K562 treated with DMSO at 1 percent for 12 hours (cell line): ENCODE results near the gene RIMBP2. TPM values are rescaled to one million over a fixed set of nuclear protein-coding genes. Genes with fewer than 3 reads are reported as not detected.

Experiments used
- total RNA-seq: library from RNA; unstranded; fragments of 300-600 nt; gene quantifications from 2 replicates; pipeline ENCODE4 v1.2.3, GENCODE V29; 2022; ENCODE audit not compliant: insufficient read depth

Gene RIMBP2, protein sequence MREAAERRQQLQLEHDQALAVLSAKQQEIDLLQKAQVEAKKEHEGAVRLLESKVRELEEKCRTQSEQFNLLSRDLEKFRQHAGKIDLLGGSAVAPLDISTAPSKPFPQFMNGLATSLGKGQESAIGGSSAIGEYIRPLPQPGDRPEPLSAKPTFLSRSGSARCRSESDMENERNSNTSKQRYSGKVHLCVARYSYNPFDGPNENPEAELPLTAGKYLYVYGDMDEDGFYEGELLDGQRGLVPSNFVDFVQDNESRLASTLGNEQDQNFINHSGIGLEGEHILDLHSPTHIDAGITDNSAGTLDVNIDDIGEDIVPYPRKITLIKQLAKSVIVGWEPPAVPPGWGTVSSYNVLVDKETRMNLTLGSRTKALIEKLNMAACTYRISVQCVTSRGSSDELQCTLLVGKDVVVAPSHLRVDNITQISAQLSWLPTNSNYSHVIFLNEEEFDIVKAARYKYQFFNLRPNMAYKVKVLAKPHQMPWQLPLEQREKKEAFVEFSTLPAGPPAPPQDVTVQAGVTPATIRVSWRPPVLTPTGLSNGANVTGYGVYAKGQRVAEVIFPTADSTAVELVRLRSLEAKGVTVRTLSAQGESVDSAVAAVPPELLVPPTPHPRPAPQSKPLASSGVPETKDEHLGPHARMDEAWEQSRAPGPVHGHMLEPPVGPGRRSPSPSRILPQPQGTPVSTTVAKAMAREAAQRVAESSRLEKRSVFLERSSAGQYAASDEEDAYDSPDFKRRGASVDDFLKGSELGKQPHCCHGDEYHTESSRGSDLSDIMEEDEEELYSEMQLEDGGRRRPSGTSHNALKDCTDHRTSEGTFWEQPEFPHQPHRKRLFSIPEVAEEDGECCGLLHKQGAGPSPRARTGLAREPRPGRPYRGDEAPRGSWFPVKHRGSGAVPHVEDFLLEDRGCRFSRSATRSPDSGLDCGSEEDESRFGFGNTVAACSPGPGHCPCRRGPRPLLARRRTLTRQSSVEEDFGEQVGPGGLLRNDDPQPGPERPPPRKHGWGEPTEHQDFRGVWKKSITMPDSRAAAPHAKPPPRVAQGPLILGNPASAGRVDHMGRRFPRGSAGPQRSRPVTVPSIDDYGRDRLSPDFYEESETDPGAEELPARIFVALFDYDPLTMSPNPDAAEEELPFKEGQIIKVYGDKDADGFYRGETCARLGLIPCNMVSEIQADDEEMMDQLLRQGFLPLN (N-terminal part only)
- total RNA-seq = not detected in 2 replicates

DNA sequence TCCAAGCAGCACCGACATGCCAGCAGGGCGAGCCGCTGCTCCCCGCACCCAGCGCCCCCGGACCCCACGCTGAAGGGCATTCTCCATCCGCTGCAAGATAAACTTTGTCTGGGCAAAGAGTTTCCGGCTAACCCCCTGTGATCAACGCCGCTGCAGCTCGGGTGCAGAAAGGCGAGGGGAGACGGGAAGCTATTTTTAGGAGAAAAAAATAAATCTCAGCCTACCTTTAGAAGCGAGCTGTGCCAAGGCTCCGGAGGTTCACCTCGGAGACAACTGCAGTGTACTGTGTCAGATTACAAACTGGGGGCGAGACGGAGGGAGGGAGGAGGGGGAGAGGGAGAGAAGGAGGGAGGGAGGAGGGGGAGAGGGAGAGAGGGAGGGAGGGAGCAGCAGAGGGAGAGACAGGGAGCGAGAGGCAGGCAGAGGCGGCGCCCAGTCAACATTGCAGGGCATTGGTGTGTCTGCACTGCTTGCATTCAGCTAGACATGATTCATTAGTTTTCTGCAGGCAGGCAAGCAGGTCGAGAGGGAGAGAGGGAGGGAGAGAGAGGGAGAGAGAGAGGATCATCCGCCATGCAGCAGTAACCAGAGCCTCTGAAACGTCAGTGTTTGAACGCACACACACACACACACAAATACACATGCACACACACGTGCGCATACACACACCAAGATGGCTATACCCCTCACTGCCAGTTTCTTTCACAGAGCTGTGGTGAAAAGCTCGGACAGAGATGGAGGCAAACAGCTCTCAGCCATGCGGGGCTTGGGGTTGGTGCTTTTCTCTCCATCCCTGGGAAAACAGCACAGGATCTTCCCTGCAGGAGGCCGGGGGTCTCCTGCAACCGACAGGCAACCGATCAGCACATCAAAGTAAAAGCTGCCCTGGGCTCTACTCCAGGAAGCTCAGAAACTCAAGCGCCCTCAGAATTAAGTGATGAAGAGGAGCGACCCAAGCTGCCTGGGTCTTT is at the start of gene RIMBP2:
TSS of gene RIMBP2 (minus strand) at position 302 of the 971 bp plus-strand sequence. CDS start 237,286 bp downstream, outside the sequence.

Other genes with a start within 250 kb of the RIMBP2 start
- gene STX2, start 123.0 kb upstream of the RIMBP2 start, total RNA-seq = 9.5 and 21.9 TPM in 2 replicates
- 467 and 532 TPM in 2 replicates for gene RAN, start 155.8 kb upstream of the RIMBP2 start, total RNA-seq
- 4.4 and 13.7 TPM in 2 replicates for gene ADGRD1, start 237.6 kb upstream of the RIMBP2 start, total RNA-seq